Measurements from ENCODE around the gene STK32C. TPM values are rescaled to one million over a fixed set of nuclear protein-coding genes. Genes with fewer than 3 reads are reported as not detected.
"Not testable (repeated sequence)": the region's sequence is repeated elsewhere in the genome, so short reads cannot be mapped to it uniquely, and the experiment has no call there.

STK32C gene
- total RNA-seq, 1 donor from 2014 or later = 15.2 TPM

DNA sequence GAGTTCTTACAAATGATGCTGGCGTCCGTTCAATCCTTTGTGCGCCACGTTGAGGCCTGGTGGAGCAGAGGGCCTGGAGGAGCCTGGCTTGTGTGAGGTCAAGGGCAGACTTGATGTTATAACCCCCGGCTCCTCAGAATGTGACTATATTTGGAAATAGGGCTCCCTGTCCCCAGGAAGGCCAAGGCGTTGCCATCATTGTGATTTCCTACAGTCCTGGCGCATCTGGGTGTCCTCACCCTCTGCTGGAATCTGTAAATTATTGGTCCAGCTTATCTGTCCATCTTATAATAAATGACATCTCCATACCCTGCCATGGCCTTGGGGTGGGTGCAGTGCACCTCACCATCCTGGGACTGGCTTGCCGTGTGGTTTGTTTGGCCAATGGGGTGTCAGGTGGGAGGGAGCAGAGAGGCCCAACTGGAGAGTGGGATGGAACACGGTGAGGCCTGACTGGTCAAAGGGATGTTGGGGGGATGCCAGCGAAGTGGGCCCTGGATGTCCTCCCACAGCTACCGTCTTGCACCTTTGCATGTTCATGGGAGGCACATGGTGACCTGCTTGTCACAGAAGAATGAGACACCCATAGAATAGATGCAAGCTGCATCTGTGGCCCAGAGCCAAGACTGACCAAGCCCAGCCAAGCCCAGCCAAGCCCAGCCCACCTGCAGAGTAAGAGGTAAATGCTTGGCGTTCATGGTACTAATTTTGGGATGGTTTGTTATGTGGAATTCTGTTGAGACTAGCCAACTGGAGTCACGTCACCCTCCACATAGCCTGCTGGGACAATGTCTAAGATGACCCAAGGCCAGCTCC is 13.1 kb upstream of the STK32C start:
- Mint-ChIP-seq H3K4me1 (peaks cover 24% of the 10 kb centered on the region), H3K27me3 (peaks cover 3% of the 10 kb centered on the region), H3K36me3 (ENCODE audit: low read depth) (peaks cover 19% of the 10 kb centered on the region), H3K4me3 (no peak overlapping the region), H3K9me3 (no peaks in the 10 kb centered on the region), H3K27ac (no peak overlapping the region)
- intact Hi-C loops (cut with micrococcal nuclease) = loop anchor here (1.0 kb wide), 1 partner anchor 8 kb away; no protein-coding TSS in a partner anchor
- no peak for DNase-seq

DNA sequence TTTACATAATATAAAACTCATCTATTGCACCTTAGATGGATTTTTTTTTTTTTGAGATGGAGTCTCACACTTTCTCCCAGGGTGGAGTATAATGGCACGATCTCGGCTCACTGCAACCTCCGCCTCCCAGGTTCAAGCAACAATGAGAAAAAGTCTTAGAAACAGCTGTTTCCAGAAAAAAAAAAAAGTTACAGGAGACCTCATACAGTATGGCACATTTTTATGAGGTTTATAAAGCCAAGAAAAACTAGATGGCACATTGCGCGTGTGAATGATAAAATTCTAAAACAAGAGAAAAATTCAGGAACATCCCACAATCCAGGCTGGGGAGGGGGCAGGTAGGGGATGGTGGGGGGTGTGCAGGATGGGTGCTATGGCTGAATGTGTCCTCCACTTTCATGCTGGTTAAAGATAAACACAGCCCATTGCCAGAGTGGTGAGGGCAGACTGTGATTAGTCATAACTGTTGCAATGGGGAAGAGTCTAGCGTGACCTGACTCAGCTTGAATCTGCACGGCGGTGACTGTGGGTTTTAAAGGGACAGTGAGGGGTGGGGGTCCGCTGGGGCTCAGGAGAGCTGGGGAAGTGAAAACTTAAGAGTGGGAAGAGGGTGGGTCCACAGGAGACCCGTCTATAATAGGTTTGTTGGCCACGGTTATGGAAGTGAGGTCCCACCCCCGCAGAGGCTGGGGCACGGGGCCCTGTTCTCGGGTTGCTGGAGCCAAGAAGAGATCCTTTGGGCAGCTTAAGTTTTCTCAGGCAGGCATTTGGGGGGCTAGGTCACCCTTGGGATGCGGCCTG is 12.3 kb upstream of the STK32C start:
- Mint-ChIP-seq H3K4me1 (peaks cover 22% of the 10 kb centered on the region), H3K36me3 (ENCODE audit: low read depth) (peaks cover 14% of the 10 kb centered on the region), H3K27me3 (peaks cover 6% of the 10 kb centered on the region), H3K4me3 (no peak overlapping the region), H3K9me3 (no peaks in the 10 kb centered on the region), H3K27ac (peak overlapping the region; percentile 67)
- intact Hi-C loops (cut with micrococcal nuclease) = loop anchor here (1.0 kb wide), 1 partner anchor 9 kb away; no protein-coding TSS in a partner anchor
- DNase-seq = peak; percentile 71

DNA sequence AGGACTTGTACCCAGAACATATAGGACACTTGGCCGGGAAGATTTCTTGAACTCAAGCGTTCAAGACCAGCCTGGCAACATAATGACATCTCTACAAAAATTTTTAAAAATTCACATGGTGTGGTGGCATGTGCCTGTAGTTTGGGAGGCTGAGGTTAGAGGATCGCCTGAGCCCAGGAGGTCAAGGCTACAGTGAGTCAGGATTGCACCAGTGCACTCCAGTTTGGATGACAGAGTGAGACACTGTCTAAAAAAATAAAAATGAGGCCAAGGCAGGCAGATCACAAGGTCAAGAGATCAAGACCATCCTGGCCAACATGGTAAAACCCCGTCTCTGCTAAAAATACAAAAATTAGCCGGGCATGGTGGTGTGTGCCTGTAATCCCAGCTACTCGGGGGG is 9.7 kb upstream of the STK32C start:
- Mint-ChIP-seq H3K27me3 (peaks cover 12% of the 10 kb centered on the region), H3K4me1 (peaks cover 14% of the 10 kb centered on the region)
- DNase-seq; H3K9me3 Mint-ChIP-seq; H3K27ac Mint-ChIP-seq; intact Hi-C loops (cut with micrococcal nuclease); H3K36me3 Mint-ChIP-seq (ENCODE audit: low read depth); H3K4me3 Mint-ChIP-seq: not testable (repeated sequence)

- H3K27ac Mint-ChIP-seq = no peak overlapping the region
- H3K27me3 Mint-ChIP-seq = peaks cover 14% of the 10 kb centered on the region
- peaks cover 14% of the 10 kb centered on the region for H3K4me1 Mint-ChIP-seq
- H3K36me3 Mint-ChIP-seq (ENCODE audit: low read depth) = peaks cover 3% of the 10 kb centered on the region
- intact Hi-C loops (cut with micrococcal nuclease) = no loop called here
- H3K9me3 Mint-ChIP-seq = no peaks in the 10 kb centered on the region
- no peak overlapping the region for H3K4me3 Mint-ChIP-seq
- no peak for DNase-seq
Measured at GRCh38 chr10:132316133-132316532, 8.4 kb upstream of the STK32C start.

DNA sequence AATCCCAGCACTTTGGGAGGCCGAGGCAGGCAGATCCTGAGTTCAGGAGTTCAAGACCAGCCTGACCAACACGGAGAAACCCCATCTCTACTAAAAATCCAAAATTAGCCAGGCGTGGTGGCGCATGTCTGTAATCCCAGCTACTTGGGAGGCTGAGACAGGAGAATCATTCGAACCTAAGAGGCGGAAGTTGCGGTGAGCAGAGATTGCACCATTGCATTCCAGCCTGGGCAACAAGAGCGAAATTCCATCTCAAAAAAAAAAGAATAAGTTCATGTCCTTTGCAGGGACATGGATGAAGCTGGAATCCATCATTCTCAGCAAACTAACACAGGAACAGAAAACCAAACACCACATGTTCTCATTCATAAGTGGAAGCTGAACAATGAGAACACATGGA is 7.1 kb upstream of the STK32C start:
- peaks cover 22% of the 10 kb centered on the region for H3K27me3 Mint-ChIP-seq
- H3K4me3 Mint-ChIP-seq; DNase-seq; H3K36me3 Mint-ChIP-seq (ENCODE audit: low read depth); H3K27ac Mint-ChIP-seq; intact Hi-C loops (cut with micrococcal nuclease); H3K4me1 Mint-ChIP-seq; H3K9me3 Mint-ChIP-seq: not testable (repeated sequence)

DNA sequence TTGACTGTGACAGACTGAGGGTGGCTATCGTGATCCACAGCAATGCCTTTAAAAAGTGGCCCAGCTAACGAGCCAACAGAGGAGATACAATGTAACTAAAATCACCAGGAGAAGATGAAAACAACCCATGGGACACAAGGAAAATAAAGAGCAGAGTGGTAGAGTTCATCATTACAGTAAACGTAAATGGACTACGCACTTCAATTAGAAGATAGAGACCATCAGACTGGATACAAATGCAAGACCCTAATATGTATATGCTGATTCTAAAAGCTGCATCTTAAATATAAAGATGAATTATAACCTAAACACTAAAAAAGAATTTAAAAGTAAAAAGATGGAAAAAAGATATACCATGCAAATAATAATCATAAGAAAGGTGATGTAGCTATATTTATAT is 6.6 kb upstream of the STK32C start:
- H3K27ac Mint-ChIP-seq = no peak overlapping the region
- H3K4me3 Mint-ChIP-seq = no peak overlapping the region
- H3K36me3 Mint-ChIP-seq (ENCODE audit: low read depth) = peaks cover 1% of the 10 kb centered on the region
- H3K27me3 Mint-ChIP-seq = peaks cover 26% of the 10 kb centered on the region
- H3K9me3 Mint-ChIP-seq = no peaks in the 10 kb centered on the region
- intact Hi-C loops (cut with micrococcal nuclease) = no loop called here
- peaks cover 3% of the 10 kb centered on the region for H3K4me1 Mint-ChIP-seq
- DNase-seq = no peak

DNA sequence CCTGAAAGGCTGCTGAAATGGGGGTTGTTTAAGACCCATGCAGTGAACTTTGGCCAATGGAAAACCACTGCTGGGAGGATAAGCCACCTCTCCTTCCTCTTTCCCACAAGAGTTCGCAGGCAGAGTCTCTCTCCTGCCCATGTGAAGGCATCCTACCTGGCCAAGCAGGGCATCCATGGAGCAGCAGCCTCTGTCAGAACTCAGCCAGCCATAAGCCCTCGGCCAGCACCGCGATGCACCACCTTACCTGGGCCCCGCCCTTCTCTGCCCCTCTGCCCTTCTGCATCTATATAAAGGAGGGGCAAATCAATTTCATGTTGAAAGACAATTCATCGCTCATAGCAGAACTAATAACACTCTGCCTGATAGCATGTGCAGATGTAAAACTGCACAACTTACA is 6.1 kb upstream of the STK32C start:
- H3K27ac Mint-ChIP-seq = no peak overlapping the region
- H3K27me3 Mint-ChIP-seq = peaks cover 31% of the 10 kb centered on the region
- H3K9me3 Mint-ChIP-seq = no peaks in the 10 kb centered on the region
- peaks cover 3% of the 10 kb centered on the region for H3K4me1 Mint-ChIP-seq
- intact Hi-C loops (cut with micrococcal nuclease) = no loop called here
- no peak overlapping the region for H3K4me3 Mint-ChIP-seq
- no peak for DNase-seq
- H3K36me3 Mint-ChIP-seq (ENCODE audit: low read depth) = peaks cover 1% of the 10 kb centered on the region

- no peak for DNase-seq
- H3K4me1 Mint-ChIP-seq = peaks cover 3% of the 10 kb centered on the region
- peaks cover 31% of the 10 kb centered on the region for H3K27me3 Mint-ChIP-seq
- H3K9me3 Mint-ChIP-seq = no peaks in the 10 kb centered on the region
- no peak overlapping the region for H3K27ac Mint-ChIP-seq
- intact Hi-C loops (cut with micrococcal nuclease) = no loop called here
- H3K36me3 Mint-ChIP-seq (ENCODE audit: low read depth) = peaks cover 1% of the 10 kb centered on the region
- H3K4me3 Mint-ChIP-seq = no peak overlapping the region
Measured at GRCh38 chr10:132313305-132313704, 5.6 kb upstream of the STK32C start.

- peaks cover 1% of the 10 kb centered on the region for H3K36me3 Mint-ChIP-seq (ENCODE audit: low read depth)
- peaks cover 34% of the 10 kb centered on the region for H3K27me3 Mint-ChIP-seq
- no peak overlapping the region for H3K27ac Mint-ChIP-seq
- no peak for DNase-seq
- no peak overlapping the region for H3K4me3 Mint-ChIP-seq
- intact Hi-C loops (cut with micrococcal nuclease) = no loop called here
- H3K9me3 Mint-ChIP-seq = no peaks in the 10 kb centered on the region
- peaks cover 4% of the 10 kb centered on the region for H3K4me1 Mint-ChIP-seq
Measured at GRCh38 chr10:132311338-132311939, 3.7 kb upstream of the STK32C start.

GRCh38 chr10:132310701-132311337 is 3.1 kb upstream of the STK32C start:
- intact Hi-C loops (cut with micrococcal nuclease) = no loop called here
- Mint-ChIP-seq H3K4me3 (no peak overlapping the region), H3K27ac (no peak overlapping the region), H3K9me3 (no peaks in the 10 kb centered on the region), H3K36me3 (ENCODE audit: low read depth) (peaks cover 1% of the 10 kb centered on the region), H3K4me1 (peaks cover 5% of the 10 kb centered on the region), H3K27me3 (peaks cover 40% of the 10 kb centered on the region)
- DNase-seq = no peak

DNA sequence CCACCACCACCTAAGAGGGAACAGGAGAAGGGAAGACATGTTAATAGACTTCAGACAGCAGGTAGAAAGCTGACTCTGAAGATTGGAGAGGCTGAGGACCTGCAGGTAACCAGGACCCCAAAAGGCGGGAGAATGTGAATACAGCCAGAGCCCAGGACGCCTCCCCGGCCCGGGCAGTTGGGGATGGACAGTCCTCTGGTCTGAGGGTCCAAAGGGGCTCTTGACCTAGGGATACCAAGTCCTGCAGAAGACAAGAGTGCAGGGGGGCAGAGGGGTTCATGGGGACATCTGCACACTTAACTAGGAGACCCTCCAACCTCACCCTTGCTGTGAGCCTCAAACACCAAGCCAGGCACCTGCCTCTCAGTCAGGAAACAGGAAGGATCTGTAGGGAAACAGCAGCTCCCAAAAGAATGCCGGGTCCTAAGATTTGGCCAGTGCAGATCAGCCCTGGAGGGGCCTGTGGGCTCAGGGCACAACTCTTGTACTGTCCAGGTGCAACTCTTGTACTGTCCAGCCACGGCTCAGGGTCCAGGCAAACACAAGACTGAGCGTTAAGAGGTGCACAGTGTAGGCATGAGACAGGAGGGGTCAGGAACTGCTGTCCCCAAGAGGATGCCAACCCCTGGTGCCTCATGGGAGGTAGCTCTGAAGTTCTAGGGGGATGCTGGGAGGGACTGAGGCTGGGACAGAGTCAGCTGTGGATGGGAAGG is 2.3 kb upstream of the STK32C start:
- Mint-ChIP-seq H3K27ac (no peak overlapping the region), H3K27me3 (peaks cover 43% of the 10 kb centered on the region)

DNA sequence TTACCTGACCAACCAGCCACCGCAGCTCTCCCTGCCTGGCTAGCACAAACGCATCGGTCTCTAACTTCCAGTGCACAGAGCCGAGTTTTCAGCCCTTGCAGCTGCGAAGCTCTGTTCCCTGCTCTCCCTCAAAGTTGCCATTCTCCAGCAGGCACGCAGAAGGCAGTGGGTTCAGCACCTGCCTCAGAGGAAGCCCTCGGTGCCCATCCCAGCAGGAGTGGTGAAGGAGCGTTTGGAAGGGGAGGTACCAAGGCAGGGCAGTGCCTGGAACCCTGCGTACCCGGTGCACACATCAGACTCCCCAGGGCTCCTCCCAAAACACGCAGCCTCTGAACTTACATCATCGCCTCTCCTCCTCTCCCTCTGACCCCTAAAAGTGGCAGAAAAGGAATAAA is 1.7 kb upstream of the STK32C start:
- H3K9me3 Mint-ChIP-seq = no peaks in the 10 kb centered on the region

More for the DNA sequence above, 2.3 kb upstream of the STK32C start:
- no peak for DNase-seq
- Mint-ChIP-seq H3K9me3 (no peaks in the 10 kb centered on the region), H3K4me3 (peak overlapping the region; percentile 48), H3K36me3 (ENCODE audit: low read depth) (peaks cover 1% of the 10 kb centered on the region), H3K4me1 (peaks cover 5% of the 10 kb centered on the region)
- intact Hi-C loops (cut with micrococcal nuclease) = loop anchor here (5.0 kb wide), 3 partner anchors 42 to 137 kb away; no protein-coding TSS in a partner anchor

More for the DNA sequence above, 1.7 kb upstream of the STK32C start:
- Mint-ChIP-seq H3K27ac (no peak overlapping the region), H3K27me3 (peaks cover 43% of the 10 kb centered on the region), H3K4me3 (peak overlapping the region; percentile 48), H3K4me1 (peaks cover 5% of the 10 kb centered on the region), H3K36me3 (ENCODE audit: low read depth) (peaks cover 1% of the 10 kb centered on the region)
- intact Hi-C loops (cut with micrococcal nuclease) = loop anchor here (5.0 kb wide), 3 partner anchors 43 to 138 kb away; no protein-coding TSS in a partner anchor
- DNase-seq = no peak

Data from activated CD4-positive, alpha-beta T cell treated with anti-CD3 and anti-CD28 coated beads, Interleukin-2, amount 10 ng/mL, durations not matched to agents 24 days and 14 days (primary cell).